H1 (cell line): ENCODE results near the gene MAN2C1. TPM values are rescaled to one million over a fixed set of nuclear protein-coding genes. Genes with fewer than 3 reads are reported as not detected.
"Not testable (repeated sequence)": the region's sequence is repeated elsewhere in the genome, so short reads cannot be mapped to it uniquely, and the experiment has no call there.

Source experiments
- CTCF ChIA-PET: fragments of 300-600 bp; sonication (Branson Sonifier 250); formaldehyde crosslinking; loops from one replicate; lab custom pipeline; 2021; ENCODE audit not compliant: partially characterized antibody; lab: Charles Lee
- POLR2A ChIA-PET: fragments of 300-600 bp; sonication (Branson Sonifier 250); formaldehyde crosslinking; loops from one replicate; lab custom pipeline; 2021; ENCODE audit warnings: inconsistent platforms; ENCODE audit not compliant: partially characterized antibody; lab: Charles Lee
- DNase-seq, 2 experiments: peaks; one replicate each; pipeline versions ENCODE4 v3.0.0 to v3.0.0-alpha.2; 2010 to 2022; ENCODE audit warnings: low spot score in 2 of 2, low read depth in 1 of 2, mixed read lengths in 1 of 2
- FAIRE-seq: peaks from 2 replicates; lab custom pipeline; 2011; peaks lifted over from hg19 to GRCh38; lab: Jason Lieb, UNC
- H2AFZ ChIP-seq: 2 replicates; pipeline ENCODE4 v1.8.1; 2012; ENCODE audit warnings: low read length, inconsistent platforms
- H2AK5ac ChIP-seq: 2 replicates; pipeline ENCODE4 v1.6.1; 2013; ENCODE audit warnings: low read depth, low read length
- H2BK120ac ChIP-seq: replicated peaks from 2 replicates; pipeline ENCODE3; 2013; ENCODE audit warnings: low read depth, low read length, inconsistent platforms
- H2BK12ac ChIP-seq: 2 replicates; pipeline ENCODE4 v1.6.1; 2013; ENCODE audit warnings: low read depth, low read length
- H2BK15ac ChIP-seq: 2 replicates; pipeline ENCODE4 v1.6.1; 2013; ENCODE audit warnings: low read length
- H2BK20ac ChIP-seq: 2 replicates; pipeline ENCODE4 v1.6.1; 2013; ENCODE audit warnings: low read length
- H2BK5ac ChIP-seq: 2 replicates; pipeline ENCODE4 v1.6.1; 2013; ENCODE audit warnings: low read depth, low read length
- H3K14ac ChIP-seq: 2 replicates; pipeline ENCODE4 v1.6.1; 2013; ENCODE audit warnings: inconsistent platforms; ENCODE audit not compliant: insufficient read length
- H3K18ac ChIP-seq: 2 replicates; pipeline ENCODE4 v1.6.1; 2013; ENCODE audit warnings: low read length; ENCODE audit errors: extremely low read depth
- H3K23ac ChIP-seq: 2 replicates; pipeline ENCODE4 v1.6.1; 2013; ENCODE audit warnings: inconsistent platforms; ENCODE audit not compliant: insufficient read length
- H3K23me2 ChIP-seq: 2 replicates; pipeline ENCODE4 v1.6.1; 2013; ENCODE audit warnings: low read depth, low read length
- H3K27ac ChIP-seq: 2 replicates; pipeline ENCODE4 v1.6.1; 2011; ENCODE audit warnings: low read depth, low read length, inconsistent platforms
- H3K27me3 ChIP-seq, 4 experiments: replicated peaks in 1 of 4; 1 replicate in 1 of 4; 2 replicates in 3 of 4; pipeline versions ENCODE4 v1.6.1 to v1.8.1; 2011 to 2013; ENCODE audit warnings: low read length in 3 of 4, mild to moderate bottlenecking in 3 of 4, inconsistent platforms in 2 of 4, mixed read lengths in 2 of 4, moderate library complexity in 1 of 4; ENCODE audit not compliant: control insufficient read depth in 3 of 4, insufficient read depth in 3 of 4; ENCODE audit errors: extremely low read depth in 1 of 4
- H3K36me3 ChIP-seq, 4 experiments: 2 replicates each; pipeline versions ENCODE4 v1.6.1 to v1.8.1; 2011 to 2013; ENCODE audit warnings: mild to moderate bottlenecking in 4 of 4, low read length in 3 of 4, moderate library complexity in 2 of 4, control low read depth in 1 of 4, inconsistent platforms in 1 of 4; ENCODE audit not compliant: insufficient read depth in 4 of 4, control insufficient read depth in 2 of 4
- H3K4ac ChIP-seq: replicated peaks from 2 replicates; pipeline ENCODE3; 2013; ENCODE audit warnings: low read length, low read depth, mixed read lengths, inconsistent platforms; ENCODE audit not compliant: insufficient read length
- H3K4me1 ChIP-seq, 4 experiments: replicated peaks in 1 of 4; 1 replicate in 1 of 4; 2 replicates in 3 of 4; pipeline versions ENCODE4 v1.6.1 to v1.8.1; 2011 to 2013; ENCODE audit warnings: low read length in 3 of 4, inconsistent platforms in 2 of 4, mixed read lengths in 1 of 4; ENCODE audit not compliant: insufficient read depth in 4 of 4, control insufficient read depth in 3 of 4
- H3K4me2 ChIP-seq, 2 experiments: 2 replicates each; pipeline versions ENCODE4 v1.6.1 to v1.8.1; 2011 to 2013; ENCODE audit warnings: low read depth in 2 of 2, low read length in 2 of 2, control low read depth in 1 of 2, inconsistent platforms in 1 of 2, mild to moderate bottlenecking in 1 of 2; ENCODE audit not compliant: insufficient read depth in 1 of 2
- H3K4me3 ChIP-seq, 4 experiments: fragments of 200-600, 300-600 bp in 1 of 4; sonication (generic), shearing (Covaris generic), sonication (Bioruptor Twin) in 1 of 4; 2 replicates each; pipeline versions ENCODE4 v1.5.1 to v1.8.1; 2011 to 2016; ENCODE audit warnings: low read length in 4 of 4, low read depth in 3 of 4, control low read depth in 2 of 4, inconsistent platforms in 2 of 4, mild to moderate bottlenecking in 2 of 4, mixed read lengths in 1 of 4, moderate library complexity in 1 of 4; ENCODE audit not compliant: insufficient read depth in 2 of 4; ENCODE audit errors: extremely low read depth in 1 of 4
- H3K56ac ChIP-seq: replicated peaks from 2 replicates; pipeline ENCODE3; 2013; ENCODE audit warnings: low read depth, mild to moderate bottlenecking, mixed read lengths, low read length, inconsistent platforms; ENCODE audit not compliant: insufficient read length
- H3K79me1 ChIP-seq: 2 replicates; pipeline ENCODE4 v1.6.1; 2013; ENCODE audit warnings: low read depth, low read length, control low read depth
- H3K79me2 ChIP-seq, 2 experiments: 2 replicates each; pipeline versions ENCODE4 v1.6.1 to v1.8.1; 2012 to 2013; ENCODE audit warnings: low read length in 2 of 2, mild to moderate bottlenecking in 2 of 2, inconsistent platforms in 1 of 2; ENCODE audit not compliant: insufficient read depth in 2 of 2, control insufficient read depth in 1 of 2
- H3K9ac ChIP-seq, 4 experiments: replicated peaks in 1 of 4; 1 replicate in 1 of 4; 2 replicates in 3 of 4; pipeline versions ENCODE4 v1.6.1 to v1.8.1; 2011 to 2013; ENCODE audit warnings: low read depth in 3 of 4, low read length in 3 of 4, control low read depth in 2 of 4, mild to moderate bottlenecking in 2 of 4, moderate library complexity in 2 of 4, inconsistent platforms in 1 of 4; ENCODE audit errors: extremely low read depth in 1 of 4
- H3K9me3 ChIP-seq, 2 experiments: 2 replicates each; pipeline versions ENCODE4 v1.6.1 to v1.8.1; 2012 to 2013; ENCODE audit warnings: mild to moderate bottlenecking in 2 of 2, moderate library complexity in 2 of 2, control low read depth in 1 of 2, inconsistent platforms in 1 of 2, low read depth in 1 of 2, low read length in 1 of 2, mixed read lengths in 1 of 2; ENCODE audit not compliant: insufficient read depth in 2 of 2
- H4K20me1 ChIP-seq, 2 experiments: replicated peaks in 1 of 2; 2 replicates each; pipeline versions ENCODE3 to v1.8.1; 2011 to 2013; ENCODE audit warnings: inconsistent platforms in 2 of 2, low read length in 2 of 2, mild to moderate bottlenecking in 1 of 2; ENCODE audit not compliant: insufficient read depth in 2 of 2, control insufficient read depth in 1 of 2
- H4K5ac ChIP-seq: 2 replicates; pipeline ENCODE4 v1.6.1; 2013; ENCODE audit warnings: low read length, low read depth, mixed read lengths, inconsistent platforms; ENCODE audit not compliant: insufficient read length
- H4K8ac ChIP-seq: 2 replicates; pipeline ENCODE4 v1.8.0; 2013; ENCODE audit warnings: mild to moderate bottlenecking, moderate library complexity, low read length, inconsistent platforms; ENCODE audit not compliant: insufficient read depth; ENCODE audit errors: extremely low read depth
- H4K91ac ChIP-seq: replicated peaks from 2 replicates; pipeline ENCODE3; 2013; ENCODE audit warnings: low read length, mixed read lengths, inconsistent platforms; ENCODE audit not compliant: insufficient read length
- FOSL1 ChIP-seq: IDR thresholded peaks from 2 replicates; pipeline ENCODE4 v1.6.1; 2011; ENCODE audit warnings: mild to moderate bottlenecking, low read depth, low read length, moderate library complexity; ENCODE audit not compliant: insufficient read depth
- GTF2F1 ChIP-seq: IDR thresholded peaks from 2 replicates; pipeline ENCODE4 v1.6.1; 2012; ENCODE audit warnings: low read depth, low read length, improper control_type of control experiment, borderline replicate concordance
- SIX5 ChIP-seq: IDR thresholded peaks from 2 replicates; pipeline ENCODE4 v1.6.1; 2011; ENCODE audit warnings: mild to moderate bottlenecking, low read depth, low read length
- ZNF274 ChIP-seq: IDR thresholded peaks from 2 replicates; pipeline ENCODE4 v1.7.0; 2012; ENCODE audit warnings: low read length, borderline replicate concordance; ENCODE audit errors: extremely low read depth
- WGBS, 2 experiments: shearing (Covaris generic) in 1 of 2; methylation state at CpG; one replicate each; pipeline versions ENCODE4 v1.1.6 to v1.1.7; 2013 to 2015; ENCODE audit warnings: low lambda C conversion rate in 2 of 2, mixed read lengths in 2 of 2, inconsistent platforms in 1 of 2, low coverage in 1 of 2, missing lambda C conversion rate in 1 of 2; ENCODE audit not compliant: insufficient replicate concordance in 2 of 2, insufficient coverage in 1 of 2, insufficient read length in 1 of 2; ENCODE audit errors: extremely low coverage in 1 of 2, missing lambda C conversion rate in 1 of 2; 5-methylcytosine and 5-hydroxymethylcytosine counted together
- polyA plus RNA-seq, 7 experiments: library from polyadenylated mRNA; depleted of rRNA in 3 of 7; stranded (reverse) in 5 of 7; unstranded in 2 of 7; fragments of >200 nt in 5 of 7; fragments of 200-250 nt in 2 of 7; gene quantifications; 1 replicate in 5 of 7; 2 replicates in 1 of 7; 4 replicates in 1 of 7; pipeline versions ENCODE4 v1.2.1 to v1.2.3, GENCODE V29; 2011 to 2013; ENCODE audit warnings: missing spikeins in 2 of 7, mixed read lengths in 2 of 7
- total RNA-seq: library from RNA; stranded (reverse); fragmentation: NEBNext Ultra II Directional; extraction: Animal tissue kit (Norgen Biotek cat#: 25700); gene quantifications from 2 replicates; pipeline ENCODE4 v1.2.1, GENCODE V29; 2021
- TF ChIP-seq, protein P1 (sequence below), 3 experiments: IDR thresholded peaks; 1 replicate in 2 of 3; 2 replicates in 1 of 3; pipeline versions ENCODE4 v1.5.1 to v1.6.1; 2011; ENCODE audit warnings: low read length in 3 of 3, mild to moderate bottlenecking in 3 of 3, inconsistent platforms in 2 of 3, low read depth in 1 of 3, moderate library complexity in 1 of 3; ENCODE audit not compliant: insufficient read depth in 1 of 3; ENCODE audit errors: control extremely low read depth in 1 of 3
- TF ChIP-seq, protein P2 (sequence below): IDR thresholded peaks from 2 replicates; pipeline ENCODE4 v1.6.1; 2011; ENCODE audit warnings: low read length, improper control_type of control experiment
- TF ChIP-seq, protein P3 (sequence below): IDR thresholded peaks from 2 replicates; pipeline ENCODE4 v1.6.1; 2011; ENCODE audit warnings: low read depth, mild to moderate bottlenecking, low read length; ENCODE audit not compliant: insufficient read depth

The MAN2C1 gene
- total and polyA plus RNA-seq, 2 of the 8 experiments (the other 6 are each of a cell fraction or from before 2014, with no cell fraction given), result 56.3 to 88.9 TPM

DNA sequence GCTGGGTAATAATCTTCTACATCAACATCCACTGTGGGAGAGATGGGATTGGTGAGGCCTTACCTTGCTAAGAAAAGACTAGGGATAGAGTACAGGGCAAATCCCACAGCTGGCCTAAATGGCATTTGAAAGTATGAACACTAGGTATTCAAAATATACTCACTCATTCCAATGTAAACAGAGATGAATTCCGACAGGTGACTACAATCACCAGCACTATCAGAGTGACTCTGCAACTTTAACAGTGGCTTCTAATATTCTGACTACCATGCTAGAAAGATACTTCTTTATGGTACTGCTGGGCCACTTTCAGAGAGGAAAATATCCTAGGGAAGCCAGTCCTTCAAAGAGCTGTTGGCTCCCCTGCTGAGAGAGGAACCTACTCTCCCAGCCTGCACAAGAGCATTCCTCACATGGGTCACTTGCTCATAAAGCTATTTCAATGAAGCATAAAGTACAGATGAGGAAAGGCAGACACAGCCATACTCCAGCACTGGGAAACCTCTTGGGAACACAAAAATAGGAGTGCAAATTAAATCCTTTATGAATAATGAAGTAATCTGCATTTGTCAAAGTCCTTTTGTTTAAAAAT lies 21.5 kb upstream of the MAN2C1 start (continued):
- TF ChIP-seq, protein P1, sequence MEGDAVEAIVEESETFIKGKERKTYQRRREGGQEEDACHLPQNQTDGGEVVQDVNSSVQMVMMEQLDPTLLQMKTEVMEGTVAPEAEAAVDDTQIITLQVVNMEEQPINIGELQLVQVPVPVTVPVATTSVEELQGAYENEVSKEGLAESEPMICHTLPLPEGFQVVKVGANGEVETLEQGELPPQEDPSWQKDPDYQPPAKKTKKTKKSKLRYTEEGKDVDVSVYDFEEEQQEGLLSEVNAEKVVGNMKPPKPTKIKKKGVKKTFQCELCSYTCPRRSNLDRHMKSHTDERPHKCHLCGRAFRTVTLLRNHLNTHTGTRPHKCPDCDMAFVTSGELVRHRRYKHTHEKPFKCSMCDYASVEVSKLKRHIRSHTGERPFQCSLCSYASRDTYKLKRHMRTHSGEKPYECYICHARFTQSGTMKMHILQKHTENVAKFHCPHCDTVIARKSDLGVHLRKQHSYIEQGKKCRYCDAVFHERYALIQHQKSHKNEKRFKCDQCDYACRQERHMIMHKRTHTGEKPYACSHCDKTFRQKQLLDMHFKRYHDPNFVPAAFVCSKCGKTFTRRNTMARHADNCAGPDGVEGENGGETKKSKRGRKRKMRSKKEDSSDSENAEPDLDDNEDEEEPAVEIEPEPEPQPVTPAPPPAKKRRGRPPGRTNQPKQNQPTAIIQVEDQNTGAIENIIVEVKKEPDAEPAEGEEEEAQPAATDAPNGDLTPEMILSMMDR (IDR thresholded peaks at IDR 0.05; ENCODE audit: control extremely low read depth in 1 of 3, insufficient read depth in 1 of 3, low read depth in 1 of 3, low read length in 3 of 3), result no peak
- no peak for TF ChIP-seq GTF2F1
- TF ChIP-seq FOSL1, result no peak
- no peak for TF ChIP-seq SIX5
- TF ChIP-seq, protein P2, sequence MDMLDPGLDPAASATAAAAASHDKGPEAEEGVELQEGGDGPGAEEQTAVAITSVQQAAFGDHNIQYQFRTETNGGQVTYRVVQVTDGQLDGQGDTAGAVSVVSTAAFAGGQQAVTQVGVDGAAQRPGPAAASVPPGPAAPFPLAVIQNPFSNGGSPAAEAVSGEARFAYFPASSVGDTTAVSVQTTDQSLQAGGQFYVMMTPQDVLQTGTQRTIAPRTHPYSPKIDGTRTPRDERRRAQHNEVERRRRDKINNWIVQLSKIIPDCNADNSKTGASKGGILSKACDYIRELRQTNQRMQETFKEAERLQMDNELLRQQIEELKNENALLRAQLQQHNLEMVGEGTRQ, result no peak
- no peak for TF ChIP-seq ZNF274
- TF ChIP-seq, protein P3, sequence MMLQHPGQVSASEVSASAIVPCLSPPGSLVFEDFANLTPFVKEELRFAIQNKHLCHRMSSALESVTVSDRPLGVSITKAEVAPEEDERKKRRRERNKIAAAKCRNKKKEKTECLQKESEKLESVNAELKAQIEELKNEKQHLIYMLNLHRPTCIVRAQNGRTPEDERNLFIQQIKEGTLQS, result no peak

DNA sequence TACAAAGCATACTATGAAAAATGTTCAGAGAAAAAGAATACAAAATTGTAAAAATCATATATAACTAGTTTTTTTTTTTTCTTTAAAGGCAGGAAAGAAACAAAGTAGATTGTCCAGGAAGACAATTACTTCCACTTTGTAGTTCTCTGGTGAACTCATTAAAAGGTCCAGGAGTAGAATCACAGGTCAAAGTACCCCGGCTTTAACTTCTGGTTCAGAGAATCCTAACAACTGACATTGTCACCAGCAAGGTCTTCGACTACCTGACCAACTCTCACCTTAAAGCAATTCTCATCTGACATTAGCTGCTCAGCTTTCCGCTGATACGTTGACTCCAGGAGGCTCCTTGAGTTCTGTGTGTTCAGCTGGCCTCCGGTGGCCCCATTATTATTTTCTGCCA lies 15.6 kb upstream of the MAN2C1 start:
- H3K23ac ChIP-seq, H2BK120ac ChIP-seq, H3K9ac ChIP-seq, H3K27me3 ChIP-seq, H3K27ac ChIP-seq, POLR2A ChIA-PET, H3K4me3 ChIP-seq, H3K14ac ChIP-seq, H3K4me1 ChIP-seq, H2BK15ac ChIP-seq, FAIRE-seq, H2AFZ ChIP-seq, H4K91ac ChIP-seq, H3K23me2 ChIP-seq, H4K20me1 ChIP-seq, H3K79me2 ChIP-seq, H3K4me2 ChIP-seq, H4K5ac ChIP-seq, H2BK12ac ChIP-seq, H2AK5ac ChIP-seq, H3K4ac ChIP-seq, DNase-seq, H3K9me3 ChIP-seq, H3K18ac ChIP-seq, H3K56ac ChIP-seq, H3K79me1 ChIP-seq, H2BK20ac ChIP-seq, H4K8ac ChIP-seq, H2BK5ac ChIP-seq: not testable (repeated sequence)
- CTCF ChIA-PET, result interaction anchor here (0.7 kb wide), 1 partner anchor 124 kb away, joined by 3 read pairs; no protein-coding TSS in a partner anchor
- H3K36me3 ChIP-seq, result peaks cover 25 to 87% (median 59%) of the 10 kb centered on the region in 4 experiments
- 98% methylated on average over 5 of the region's 5 CpGs; no CpG with 5 or more reads in 1 of the 2 experiments for WGBS, 2 experiments
